Adrenal gland (tissue), 5 donors: ENCODE data around the gene FYTTD1.

ENCODE experiments used
- CTCF ChIP-seq, 6 experiments: fragments of 450-650 bp in 4 of 6; fragments of 200-600 bp in 2 of 6; sonication (generic) in 1 of 6; IDR thresholded peaks; 1 replicate in 5 of 6; 2 replicates in 1 of 6; pipeline versions ENCODE4 v1.5.1 to v1.8.0; 2016 to 2021; ENCODE audit warnings: antibody characterized with exemption in 6 of 6, mild to moderate bottlenecking in 2 of 6, moderate library complexity in 1 of 6
- POLR2A ChIP-seq, 2 donors: fragments of 450-650 bp; IDR thresholded peaks; one replicate each; pipeline ENCODE4 v1.6.1; 2017; ENCODE audit warnings: antibody characterized with exemption in 2 of 2, mild to moderate bottlenecking in 2 of 2, moderate library complexity in 1 of 2
- donor health status: DM: no; HTN: no; CAD: no.

- no peak for TF ChIP-seq CTCF (IDR thresholded peaks at IDR 0.05)
- no peak for TF ChIP-seq POLR2A (IDR thresholded peaks at IDR 0.05)
Observed at GRCh38 chr3:197709135-197709534, 40.5 kb upstream of the FYTTD1 start.
